Measurements from ENCODE around the gene CNGA3.

CNGA3 gene

GRCh38 chr2:98378901-98379300 lies 32.6 kb downstream of the CNGA3 start:
- DNase-seq: no peak

- no peak for DNase-seq
Observed at GRCh38 chr2:98379311-98380202, 33.3 kb downstream of the CNGA3 start.

DNA sequence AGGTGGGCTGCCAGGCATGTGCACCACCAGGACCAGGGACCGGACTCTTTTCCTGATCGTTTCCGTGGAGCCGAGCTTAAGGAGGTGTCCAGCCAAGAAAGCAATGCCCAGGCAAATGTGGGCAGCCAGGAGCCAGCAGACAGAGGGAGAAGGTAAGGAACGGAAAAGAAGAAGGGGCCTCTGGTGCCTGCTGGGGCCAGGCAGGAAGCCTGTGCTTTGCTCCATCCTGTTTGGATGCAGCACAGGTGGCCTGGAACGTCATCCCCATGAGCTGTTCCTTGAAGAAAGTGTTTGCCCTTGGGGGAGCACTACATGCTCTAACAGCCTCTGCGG lies 33.9 kb downstream of the CNGA3 start:
- DNase-seq: no peak

DNA sequence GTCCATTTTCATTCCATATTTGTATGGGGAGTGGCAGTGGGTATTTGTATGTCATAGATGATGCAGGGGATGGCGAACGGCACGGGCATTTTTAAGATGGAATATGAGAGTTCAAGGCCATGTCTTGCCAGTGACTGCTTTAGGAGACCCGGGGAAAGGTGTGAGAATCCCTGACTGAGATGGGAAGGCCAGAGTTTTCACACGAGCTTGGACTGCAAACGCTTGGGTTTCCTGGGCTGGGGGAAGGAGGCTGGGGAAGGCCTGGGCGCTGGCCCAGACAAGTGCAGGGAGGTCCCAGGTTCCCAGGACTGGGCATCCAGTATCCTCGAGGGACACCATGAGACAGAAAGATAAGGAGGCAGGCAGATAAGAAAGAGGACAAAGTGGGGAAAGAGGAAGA lies 35.2 kb downstream of the CNGA3 start:
- DNase-seq: no peak

- no peak for DNase-seq
Observed at GRCh38 chr2:98382086-98382485, 35.8 kb downstream of the CNGA3 start.

GRCh38 chr2:98382739-98383138 lies 36.5 kb downstream of the CNGA3 start:
- no peak for DNase-seq

DNA sequence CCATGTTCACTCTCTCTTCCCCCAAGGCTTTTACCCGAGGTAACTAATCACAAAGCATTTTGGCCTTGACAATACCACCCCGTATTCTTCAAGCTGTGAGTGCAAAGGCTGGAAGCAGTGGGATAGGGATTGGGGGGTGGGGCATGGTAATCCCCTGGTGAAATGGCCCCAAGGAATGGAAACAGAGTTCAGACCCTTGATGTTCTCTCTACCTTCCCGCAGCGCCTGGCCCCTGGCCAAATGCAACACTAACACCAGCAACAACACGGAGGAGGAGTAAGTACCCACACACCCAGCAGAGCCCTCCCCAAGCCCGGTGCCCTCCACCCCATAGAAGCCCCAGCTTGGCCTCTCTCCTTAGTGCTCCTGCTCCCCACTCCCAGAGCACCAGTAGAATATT lies 36.9 kb downstream of the CNGA3 start:
- DNase-seq: no peak

GRCh38 chr2:98385050-98385699 lies 38.9 kb downstream of the CNGA3 start:
- DNase-seq: peak; percentile 39 to 61

- no peak for DNase-seq
Observed at GRCh38 chr2:98387478-98387877, 41.2 kb downstream of the CNGA3 start.

- no peak for DNase-seq
Observed at GRCh38 chr2:98388081-98388480, 41.8 kb downstream of the CNGA3 start.

DNA sequence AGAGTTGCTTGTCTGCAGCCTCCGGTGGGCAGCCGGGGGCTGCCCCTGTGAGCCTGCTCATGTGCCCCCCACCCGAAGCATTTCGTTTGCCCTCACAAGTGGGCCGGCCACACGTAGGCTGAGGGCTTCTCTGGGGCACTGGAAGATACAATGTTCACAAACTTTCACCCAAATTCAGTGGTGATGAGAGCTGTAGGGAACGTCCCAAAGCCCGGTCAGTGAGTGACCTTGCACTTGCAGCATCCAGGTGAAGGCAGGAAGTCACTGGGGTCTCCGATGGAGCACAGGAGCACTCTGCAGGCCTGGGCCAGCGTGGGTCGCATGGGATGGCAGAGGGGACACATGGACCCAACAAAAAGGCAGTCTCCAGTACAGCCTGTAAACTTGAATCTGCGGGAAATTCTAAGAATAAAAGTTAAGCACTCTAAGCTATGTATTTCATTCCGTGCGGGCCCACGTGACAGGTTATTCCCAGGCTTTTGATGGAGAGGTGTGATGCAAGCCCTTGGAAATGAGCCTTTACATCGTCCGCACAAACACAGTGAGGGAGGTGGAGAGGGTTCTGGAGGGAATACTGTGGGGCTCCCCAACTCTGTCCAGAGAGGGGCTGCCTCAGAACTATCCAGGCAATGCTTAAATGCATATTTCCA lies 42.5 kb downstream of the CNGA3 start:
- no peak for DNase-seq

GRCh38 chr2:98389251-98389605 lies 43.0 kb downstream of the CNGA3 start:
- DNase-seq: no peak

DNA sequence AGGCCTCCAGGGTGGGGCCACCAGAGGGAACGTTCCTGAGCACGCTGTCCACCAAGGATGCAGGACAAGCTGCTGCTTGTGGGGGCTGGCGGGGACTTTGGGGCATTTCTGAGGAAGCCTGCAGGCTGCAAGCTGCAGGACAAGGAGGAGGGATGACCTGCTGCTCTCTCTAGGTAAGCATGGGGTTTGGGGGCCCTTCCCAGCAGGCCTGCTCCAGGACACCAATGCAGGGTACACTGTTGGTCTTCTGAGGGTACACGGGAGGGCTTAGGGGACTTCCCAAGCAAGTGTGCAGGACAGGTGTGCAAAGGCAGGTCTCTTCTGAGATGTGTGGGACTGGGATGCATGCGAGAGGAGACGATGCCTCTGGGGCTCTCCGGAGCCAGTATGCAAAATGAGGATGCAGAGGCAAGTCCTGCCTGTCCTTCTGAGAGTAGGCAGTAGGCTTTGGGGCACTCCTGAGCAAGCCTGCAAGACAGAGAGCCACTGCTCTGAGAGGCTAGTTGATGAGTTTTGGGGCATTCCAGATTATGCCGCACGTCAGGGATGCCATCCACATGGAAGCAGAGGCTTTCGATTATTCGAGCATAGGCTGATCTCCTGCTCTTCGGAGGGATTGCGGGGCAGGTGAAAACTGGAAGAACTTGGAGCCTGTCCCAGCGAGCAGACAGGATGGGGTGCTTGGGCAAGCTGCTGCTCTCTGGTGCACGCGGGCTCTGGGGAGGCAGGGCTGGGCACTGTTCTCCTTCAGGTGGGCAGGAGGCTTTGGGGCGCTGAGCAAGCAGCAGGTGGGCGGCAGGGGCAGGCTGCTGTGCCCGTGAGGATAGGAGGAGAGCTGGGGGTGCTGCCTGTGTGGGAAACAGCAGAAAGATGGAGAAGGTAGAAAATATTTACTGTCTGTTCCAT lies 44.6 kb downstream of the CNGA3 start:
- DNase-seq: no peak

- DNase-seq: no peak
Observed at GRCh38 chr2:98391581-98392270, 45.5 kb downstream of the CNGA3 start.

GRCh38 chr2:98393354-98393753 lies 47.1 kb downstream of the CNGA3 start:
- DNase-seq: no peak

GRCh38 chr2:98394595-98395153 lies 48.4 kb downstream of the CNGA3 start:
- no peak for DNase-seq

DNA sequence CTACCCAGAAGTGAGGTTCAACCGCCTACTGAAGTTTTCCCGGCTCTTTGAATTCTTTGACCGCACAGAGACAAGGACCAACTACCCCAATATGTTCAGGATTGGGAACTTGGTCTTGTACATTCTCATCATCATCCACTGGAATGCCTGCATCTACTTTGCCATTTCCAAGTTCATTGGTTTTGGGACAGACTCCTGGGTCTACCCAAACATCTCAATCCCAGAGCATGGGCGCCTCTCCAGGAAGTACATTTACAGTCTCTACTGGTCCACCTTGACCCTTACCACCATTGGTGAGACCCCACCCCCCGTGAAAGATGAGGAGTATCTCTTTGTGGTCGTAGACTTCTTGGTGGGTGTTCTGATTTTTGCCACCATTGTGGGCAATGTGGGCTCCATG lies 49.7 kb downstream of the CNGA3 start:
- DNase-seq: no peak

DNA sequence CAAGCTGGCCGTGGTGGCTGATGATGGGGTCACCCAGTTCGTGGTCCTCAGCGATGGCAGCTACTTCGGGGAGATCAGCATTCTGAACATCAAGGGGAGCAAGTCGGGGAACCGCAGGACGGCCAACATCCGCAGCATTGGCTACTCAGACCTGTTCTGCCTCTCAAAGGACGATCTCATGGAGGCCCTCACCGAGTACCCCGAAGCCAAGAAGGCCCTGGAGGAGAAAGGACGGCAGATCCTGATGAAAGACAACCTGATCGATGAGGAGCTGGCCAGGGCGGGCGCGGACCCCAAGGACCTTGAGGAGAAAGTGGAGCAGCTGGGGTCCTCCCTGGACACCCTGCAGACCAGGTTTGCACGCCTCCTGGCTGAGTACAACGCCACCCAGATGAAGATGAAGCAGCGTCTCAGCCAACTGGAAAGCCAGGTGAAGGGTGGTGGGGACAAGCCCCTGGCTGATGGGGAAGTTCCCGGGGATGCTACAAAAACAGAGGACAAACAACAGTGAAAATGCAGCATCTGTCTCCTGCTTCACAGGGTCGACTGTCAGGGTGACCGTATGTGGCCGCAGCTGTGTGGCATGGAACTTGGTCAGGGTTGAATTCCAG lies 50.6 kb downstream of the CNGA3 start:
- no peak for DNase-seq

- no peak for DNase-seq
Observed at GRCh38 chr2:98399140-98399539, 52.9 kb downstream of the CNGA3 start.

- no peak for DNase-seq
Observed at GRCh38 chr2:98403878-98404277, 57.6 kb downstream of the CNGA3 start.

DNA sequence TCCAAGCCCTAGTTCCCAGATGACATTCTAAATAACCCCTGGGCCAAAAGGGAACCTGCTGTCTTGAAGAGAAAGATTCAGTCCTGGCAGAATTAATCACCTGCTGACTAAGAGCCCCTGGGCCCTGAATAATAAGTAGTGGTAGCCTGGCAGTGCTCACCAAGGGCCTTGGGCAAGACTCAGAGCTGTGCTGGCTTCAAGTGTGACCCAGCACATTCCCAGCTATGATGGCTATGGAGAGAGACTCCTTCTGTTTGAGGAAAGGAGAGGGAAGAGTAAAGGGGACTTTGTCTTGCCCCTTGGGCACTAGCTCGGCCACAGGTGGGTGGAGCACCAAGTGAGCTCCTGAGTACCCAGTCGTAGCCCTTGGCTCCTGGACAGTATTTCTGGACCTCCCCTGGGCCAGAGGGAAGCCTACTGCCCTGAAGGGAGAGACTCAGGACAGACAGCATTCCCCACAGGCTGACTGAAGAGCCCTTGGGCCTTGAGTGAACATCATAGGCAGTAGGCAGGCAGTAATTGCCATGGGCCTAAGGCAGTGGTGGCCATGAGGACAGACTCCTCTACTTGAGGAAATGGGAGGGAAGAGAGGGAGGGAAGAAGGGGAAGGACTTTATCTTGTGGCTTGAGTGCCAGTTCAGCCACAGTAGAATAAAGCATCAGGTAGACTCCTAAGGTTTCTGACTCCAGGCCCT lies 58.4 kb downstream of the CNGA3 start:
- DNase-seq: no peak
